Measurements from ENCODE around the gene HMGB3. TPM values are rescaled to one million over a fixed set of nuclear protein-coding genes. Genes with fewer than 3 reads are reported as not detected.
"Not testable (repeated sequence)": the region's sequence is repeated elsewhere in the genome, so short reads cannot be mapped to it uniquely, and the experiment has no call there.

Gene HMGB3
- 4.5 TPM for total RNA-seq

GRCh38 chrX:150982788-150983520 is at the start of gene HMGB3:
Gene HMGB3 (plus strand): TSS chrX:150983335. CDS start chrX:150985600, 2,265 bp downstream.
- Histone ChIP-seq H3K9me3 (ENCODE audit: low read depth, low read length) (no peaks in the 10 kb centered on the region), H3K27me3 (ENCODE audit: insufficient read depth, low read length) (no peaks in the 10 kb centered on the region), H3K4me1 (ENCODE audit: insufficient read depth, low read length) (peaks cover 16% of the 10 kb centered on the region), H3K4me3 (ENCODE audit: low read length) (peak within 1 kb of the TSS; percentile 37)

GRCh38 chrX:150933945-150934350 is 49.2 kb upstream of the HMGB3 start:
- Histone ChIP-seq H3K4me1 (ENCODE audit: insufficient read depth, low read length) (no peaks in the 10 kb centered on the region), H3K27me3 (ENCODE audit: insufficient read depth, low read length) (no peaks in the 10 kb centered on the region), H3K4me3 (ENCODE audit: low read length) (no peak overlapping the region), H3K9me3 (ENCODE audit: low read depth, low read length) (no peaks in the 10 kb centered on the region)

- no peak overlapping the region for H3K4me3 ChIP-seq (ENCODE audit: low read length)
- H3K4me1 ChIP-seq (ENCODE audit: insufficient read depth, low read length): no peaks in the 10 kb centered on the region
- H3K27me3 ChIP-seq (ENCODE audit: insufficient read depth, low read length): no peaks in the 10 kb centered on the region
- H3K9me3 ChIP-seq (ENCODE audit: low read depth, low read length): no peaks in the 10 kb centered on the region
Measured at GRCh38 chrX:150934453-150934852, 48.7 kb upstream of the HMGB3 start.

- no peaks in the 10 kb centered on the region for H3K27me3 ChIP-seq (ENCODE audit: insufficient read depth, low read length)
- H3K4me1 ChIP-seq (ENCODE audit: insufficient read depth, low read length): no peaks in the 10 kb centered on the region
- no peak overlapping the region for H3K4me3 ChIP-seq (ENCODE audit: low read length)
- no peaks in the 10 kb centered on the region for H3K9me3 ChIP-seq (ENCODE audit: low read depth, low read length)
Measured at GRCh38 chrX:150935467-150935866, 47.7 kb upstream of the HMGB3 start.

GRCh38 chrX:150936556-150936955 is 46.6 kb upstream of the HMGB3 start:
- no peaks in the 10 kb centered on the region for H3K4me1 ChIP-seq (ENCODE audit: insufficient read depth, low read length)
- H3K4me3 ChIP-seq (ENCODE audit: low read length): no peak overlapping the region
- H3K9me3 ChIP-seq (ENCODE audit: low read depth, low read length): no peaks in the 10 kb centered on the region
- no peaks in the 10 kb centered on the region for H3K27me3 ChIP-seq (ENCODE audit: insufficient read depth, low read length)

GRCh38 chrX:150940844-150941495 is 42.2 kb upstream of the HMGB3 start:
- Histone ChIP-seq H3K4me3 (ENCODE audit: low read length) (no peak overlapping the region), H3K9me3 (ENCODE audit: low read depth, low read length) (no peaks in the 10 kb centered on the region), H3K4me1 (ENCODE audit: insufficient read depth, low read length) (no peaks in the 10 kb centered on the region)

GRCh38 chrX:150941580-150941979 is 41.6 kb upstream of the HMGB3 start:
- Histone ChIP-seq H3K27me3 (ENCODE audit: insufficient read depth, low read length) (no peaks in the 10 kb centered on the region), H3K9me3 (ENCODE audit: low read depth, low read length) (no peaks in the 10 kb centered on the region), H3K4me3 (ENCODE audit: low read length) (no peak overlapping the region), H3K4me1 (ENCODE audit: insufficient read depth, low read length) (no peaks in the 10 kb centered on the region)

More at GRCh38 chrX:150940844-150941495, 42.2 kb upstream of the HMGB3 start:
- H3K27me3 ChIP-seq (ENCODE audit: insufficient read depth, low read length): no peaks in the 10 kb centered on the region

GRCh38 chrX:150942942-150943594 is 40.1 kb upstream of the HMGB3 start:
- H3K27me3 ChIP-seq (ENCODE audit: insufficient read depth, low read length): no peaks in the 10 kb centered on the region
- no peak overlapping the region for H3K4me3 ChIP-seq (ENCODE audit: low read length)
- no peaks in the 10 kb centered on the region for H3K4me1 ChIP-seq (ENCODE audit: insufficient read depth, low read length)
- no peaks in the 10 kb centered on the region for H3K9me3 ChIP-seq (ENCODE audit: low read depth, low read length)

- H3K4me3 ChIP-seq (ENCODE audit: low read length): no peak overlapping the region
- H3K4me1 ChIP-seq (ENCODE audit: insufficient read depth, low read length): no peaks in the 10 kb centered on the region
- no peaks in the 10 kb centered on the region for H3K27me3 ChIP-seq (ENCODE audit: insufficient read depth, low read length)
- H3K9me3 ChIP-seq (ENCODE audit: low read depth, low read length): no peaks in the 10 kb centered on the region
Measured at GRCh38 chrX:150944233-150944632, 38.9 kb upstream of the HMGB3 start.

- no peaks in the 10 kb centered on the region for H3K4me1 ChIP-seq (ENCODE audit: insufficient read depth, low read length)
- no peaks in the 10 kb centered on the region for H3K9me3 ChIP-seq (ENCODE audit: low read depth, low read length)
- H3K4me3 ChIP-seq (ENCODE audit: low read length): no peak overlapping the region
- no peaks in the 10 kb centered on the region for H3K27me3 ChIP-seq (ENCODE audit: insufficient read depth, low read length)
Measured at GRCh38 chrX:150954951-150955350, 28.2 kb upstream of the HMGB3 start.

- no peaks in the 10 kb centered on the region for H3K4me1 ChIP-seq (ENCODE audit: insufficient read depth, low read length)
- H3K4me3 ChIP-seq (ENCODE audit: low read length): no peak overlapping the region
- H3K27me3 ChIP-seq (ENCODE audit: insufficient read depth, low read length): no peaks in the 10 kb centered on the region
- no peaks in the 10 kb centered on the region for H3K9me3 ChIP-seq (ENCODE audit: low read depth, low read length)
Measured at GRCh38 chrX:150955590-150955989, 27.5 kb upstream of the HMGB3 start.

GRCh38 chrX:150958177-150958576 is 25.0 kb upstream of the HMGB3 start:
- H3K9me3 ChIP-seq (ENCODE audit: low read depth, low read length): no peaks in the 10 kb centered on the region
- H3K27me3 ChIP-seq (ENCODE audit: insufficient read depth, low read length): no peaks in the 10 kb centered on the region
- no peak overlapping the region for H3K4me3 ChIP-seq (ENCODE audit: low read length)
- H3K4me1 ChIP-seq (ENCODE audit: insufficient read depth, low read length): no peaks in the 10 kb centered on the region

GRCh38 chrX:150959557-150959956 is 23.6 kb upstream of the HMGB3 start:
- H3K9me3 ChIP-seq (ENCODE audit: low read depth, low read length): no peaks in the 10 kb centered on the region
- no peaks in the 10 kb centered on the region for H3K27me3 ChIP-seq (ENCODE audit: insufficient read depth, low read length)
- H3K4me1 ChIP-seq (ENCODE audit: insufficient read depth, low read length): no peaks in the 10 kb centered on the region
- H3K4me3 ChIP-seq (ENCODE audit: low read length): no peak overlapping the region

GRCh38 chrX:150961631-150962030 is 21.5 kb upstream of the HMGB3 start:
- Histone ChIP-seq H3K4me3 (ENCODE audit: low read length) (no peak overlapping the region), H3K4me1 (ENCODE audit: insufficient read depth, low read length) (no peaks in the 10 kb centered on the region), H3K9me3 (ENCODE audit: low read depth, low read length) (no peaks in the 10 kb centered on the region), H3K27me3 (ENCODE audit: insufficient read depth, low read length) (no peaks in the 10 kb centered on the region)

- H3K27me3 ChIP-seq (ENCODE audit: insufficient read depth, low read length); H3K4me3 ChIP-seq (ENCODE audit: low read length); H3K9me3 ChIP-seq (ENCODE audit: low read depth, low read length); H3K4me1 ChIP-seq (ENCODE audit: insufficient read depth, low read length): not testable (repeated sequence)
Measured at GRCh38 chrX:150964416-150964815, 18.7 kb upstream of the HMGB3 start.
